ENCODE data around the gene RFLNA. TPM values are rescaled to one million over a fixed set of nuclear protein-coding genes. Genes with fewer than 3 reads are reported as not detected.
"Not testable (repeated sequence)": the region's sequence is repeated elsewhere in the genome, so short reads cannot be mapped to it uniquely, and the experiment has no call there.

RFLNA gene
- total RNA-seq, 3 donors from 2014 or later = not detected

DNA sequence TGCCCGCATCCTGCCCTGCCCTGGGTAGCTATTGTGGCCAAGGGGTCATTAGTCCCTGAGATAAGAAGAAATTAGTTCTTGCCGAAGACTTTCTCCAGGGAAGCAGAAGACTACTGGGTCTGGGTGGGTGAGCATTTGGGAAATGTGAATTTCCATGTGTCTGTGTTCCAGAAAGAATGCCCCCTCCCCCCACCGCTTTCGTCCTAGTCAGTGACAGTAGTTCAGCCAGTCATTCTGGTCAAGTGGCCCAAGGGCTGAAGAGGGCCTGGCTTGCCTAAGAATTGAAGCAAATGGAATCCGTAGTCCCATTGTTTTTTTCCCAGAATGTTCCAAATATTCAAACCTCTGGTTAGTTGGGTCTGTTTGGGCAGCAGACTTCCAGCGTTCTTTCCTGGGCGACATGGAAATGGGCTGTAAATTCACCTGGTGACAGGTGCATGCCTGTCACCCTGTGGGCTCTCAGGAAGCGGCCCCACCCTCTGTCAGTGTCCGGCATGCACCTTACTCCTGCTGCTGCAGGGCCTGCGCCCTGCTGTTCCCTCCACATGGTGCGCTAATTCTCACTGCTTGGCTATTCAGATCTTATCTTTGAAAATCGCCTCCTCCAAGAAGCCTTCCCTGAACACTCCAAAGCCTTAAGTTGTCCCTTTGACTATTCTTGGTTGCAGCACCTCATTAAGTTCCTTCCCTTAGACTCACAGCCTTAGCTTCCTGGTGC is 1.4 kb upstream of the RFLNA start:
- peaks cover 40% of the 10 kb centered on the region for H3K27me3 Mint-ChIP-seq (ENCODE audit: low read depth)
- DNase-seq = no peak
- no peak overlapping the region for H3K4me3 Mint-ChIP-seq
- no peak for ATAC-seq
- no peaks in the 10 kb centered on the region for H3K36me3 Mint-ChIP-seq (ENCODE audit: insufficient read depth)
- H3K4me1 Mint-ChIP-seq (ENCODE audit: low read depth) = peaks cover 2% of the 10 kb centered on the region
- H3K9me3 Mint-ChIP-seq = no peaks in the 10 kb centered on the region

DNA sequence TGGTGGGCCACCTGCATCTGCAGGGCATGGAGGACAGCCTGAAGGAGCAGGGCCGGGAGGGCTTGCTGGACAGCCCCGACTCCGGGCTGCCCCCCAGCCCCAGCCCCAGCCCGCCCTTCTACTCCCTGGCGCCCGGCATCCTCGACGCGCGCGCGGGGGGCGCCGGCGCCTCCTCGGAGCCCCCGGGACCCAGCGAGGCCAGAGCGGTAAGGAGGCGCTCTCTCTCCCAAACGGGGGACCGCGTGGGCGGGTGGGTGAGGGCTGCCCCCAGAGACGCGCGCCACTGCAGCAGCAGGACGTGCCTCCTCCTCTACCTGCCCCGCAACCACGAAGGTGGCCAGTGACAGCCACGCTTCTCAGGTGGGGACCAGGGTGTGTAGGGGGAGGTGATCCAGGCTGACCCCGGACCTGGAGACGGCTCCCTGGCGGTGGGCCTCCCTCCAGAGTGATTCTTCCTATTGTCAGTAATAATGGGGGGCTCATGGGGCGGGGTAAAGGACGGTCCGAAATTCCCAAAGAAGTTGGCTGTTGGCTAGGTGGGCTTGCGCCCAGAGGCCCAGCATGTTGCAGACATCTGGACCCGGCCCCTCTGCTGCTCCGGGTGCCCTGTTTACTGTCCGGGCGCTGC is 652 bp downstream of the RFLNA start:
- H3K9me3 Mint-ChIP-seq = no peaks in the 10 kb centered on the region
- DNase-seq = no peak
- peaks cover 39% of the 10 kb centered on the region for H3K27me3 Mint-ChIP-seq (ENCODE audit: low read depth)
- no peak overlapping the region for H3K4me3 Mint-ChIP-seq
- ATAC-seq = no peak
- H3K4me1 Mint-ChIP-seq (ENCODE audit: low read depth) = peaks cover 2% of the 10 kb centered on the region
- no peaks in the 10 kb centered on the region for H3K36me3 Mint-ChIP-seq (ENCODE audit: insufficient read depth)

DNA sequence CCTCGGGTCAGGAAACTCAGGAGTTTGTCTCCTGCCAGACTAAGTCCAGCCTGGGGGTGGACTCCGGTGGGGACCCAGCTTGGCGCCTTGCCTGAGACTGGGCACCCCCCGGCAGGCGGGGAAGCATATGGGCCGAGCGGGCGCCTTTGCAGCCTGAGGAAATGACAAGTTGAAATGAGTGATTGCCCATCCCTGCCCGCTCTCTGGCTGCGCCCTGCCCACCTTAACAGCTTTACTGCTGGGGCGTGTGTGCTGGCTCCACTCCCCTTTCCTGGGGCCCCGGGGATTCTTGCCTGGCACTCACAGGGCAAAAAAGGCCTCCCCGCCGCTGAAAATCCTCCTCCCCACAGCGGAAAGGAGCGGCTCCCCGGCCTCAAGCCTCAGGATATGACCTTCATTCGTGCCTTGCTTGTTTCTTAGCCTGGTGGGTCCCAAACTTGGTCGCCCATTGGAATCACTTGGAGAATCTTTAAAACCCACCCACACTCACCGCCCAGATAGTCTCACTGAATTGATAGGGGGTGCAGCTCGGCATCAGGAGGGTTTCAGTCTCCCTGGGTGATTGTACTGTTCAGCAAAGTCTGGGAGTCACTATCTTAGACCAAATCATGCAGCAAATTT is 1.5 kb downstream of the RFLNA start:
- H3K27me3 Mint-ChIP-seq (ENCODE audit: low read depth) = peaks cover 39% of the 10 kb centered on the region
- no peak for DNase-seq
- no peaks in the 10 kb centered on the region for H3K36me3 Mint-ChIP-seq (ENCODE audit: insufficient read depth)
- H3K9me3 Mint-ChIP-seq = no peaks in the 10 kb centered on the region
- no peak overlapping the region for H3K4me3 Mint-ChIP-seq
- ATAC-seq = no peak
- peaks cover 2% of the 10 kb centered on the region for H3K4me1 Mint-ChIP-seq (ENCODE audit: low read depth)

DNA sequence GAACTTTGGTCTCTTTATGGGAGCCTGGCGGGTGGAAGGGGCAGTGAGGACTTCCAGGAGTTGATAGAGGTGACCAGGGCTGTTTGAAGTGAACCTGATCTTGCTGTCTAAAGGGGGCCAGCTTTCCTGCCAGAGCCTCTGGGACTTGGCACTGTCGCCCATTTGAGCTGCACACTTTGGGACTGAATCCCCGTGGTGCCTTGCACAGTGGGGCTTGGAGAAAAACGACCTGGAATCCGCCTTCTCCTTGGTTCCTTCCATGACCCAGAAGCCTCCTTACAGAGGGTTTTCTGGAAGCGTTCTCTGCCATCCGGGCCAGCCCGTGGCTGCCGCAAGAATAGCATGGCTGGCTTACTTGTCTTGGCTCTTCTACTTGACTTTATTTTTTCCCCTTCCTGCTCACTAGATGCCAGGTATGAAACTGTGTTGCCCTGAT is 2.0 kb downstream of the RFLNA start:
- ATAC-seq = no peak
- peaks cover 39% of the 10 kb centered on the region for H3K27me3 Mint-ChIP-seq (ENCODE audit: low read depth)
- H3K4me1 Mint-ChIP-seq (ENCODE audit: low read depth) = peaks cover 2% of the 10 kb centered on the region

DNA sequence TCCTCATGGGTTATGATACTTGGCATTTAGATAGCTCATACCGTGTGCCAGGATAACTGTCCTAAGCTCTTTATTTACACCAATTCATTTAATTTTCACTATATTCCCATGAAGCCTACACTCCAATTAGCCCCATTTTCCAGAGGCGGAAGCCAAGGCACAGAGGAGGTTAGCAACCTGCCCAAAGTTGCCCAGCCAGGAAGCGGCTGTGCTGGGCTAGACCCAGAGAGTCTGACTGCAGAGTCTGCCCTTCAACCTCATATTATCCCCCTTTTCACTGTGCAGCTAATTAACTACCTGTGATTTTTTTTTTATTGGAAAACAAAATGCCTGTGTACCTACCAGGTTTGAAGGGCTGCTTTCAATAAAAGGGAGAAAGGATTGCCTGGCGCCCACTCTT is 2.5 kb downstream of the RFLNA start:
- ATAC-seq (no peak), DNase-seq (no peak)
- peaks cover 40% of the 10 kb centered on the region for H3K27me3 Mint-ChIP-seq (ENCODE audit: low read depth)
- no peak overlapping the region for H3K4me3 Mint-ChIP-seq
- no peaks in the 10 kb centered on the region for H3K9me3 Mint-ChIP-seq
- peaks cover 2% of the 10 kb centered on the region for H3K4me1 Mint-ChIP-seq (ENCODE audit: low read depth)
- H3K36me3 Mint-ChIP-seq (ENCODE audit: insufficient read depth) = no peaks in the 10 kb centered on the region

More for the DNA sequence above, 2.0 kb downstream of the RFLNA start:
- Mint-ChIP-seq H3K9me3 (no peaks in the 10 kb centered on the region), H3K36me3 (ENCODE audit: insufficient read depth) (no peaks in the 10 kb centered on the region), H3K4me3 (no peak overlapping the region)
- DNase-seq = no peak

DNA sequence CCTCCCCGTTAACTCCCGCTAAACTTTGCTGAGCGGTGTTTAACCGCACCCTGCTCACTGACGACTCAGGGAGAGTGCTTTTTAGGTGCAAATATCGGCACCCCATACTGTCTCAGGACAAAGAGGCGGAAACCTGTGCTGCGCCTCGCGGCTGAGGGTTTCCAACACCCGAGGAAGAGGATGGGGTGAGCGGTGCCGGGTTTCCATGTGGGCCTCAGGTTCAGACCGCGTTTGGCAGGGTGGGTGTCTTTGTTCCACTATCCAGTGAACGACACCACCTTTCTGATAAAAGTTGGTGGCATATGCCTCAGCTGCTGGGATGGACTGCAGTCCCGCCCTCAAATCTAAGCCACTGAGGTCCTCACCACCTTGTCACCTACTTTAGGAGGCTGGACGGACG is 3.0 kb downstream of the RFLNA start:
- H3K9me3 Mint-ChIP-seq = no peaks in the 10 kb centered on the region
- peaks cover 40% of the 10 kb centered on the region for H3K27me3 Mint-ChIP-seq (ENCODE audit: low read depth)
- no peaks in the 10 kb centered on the region for H3K36me3 Mint-ChIP-seq (ENCODE audit: insufficient read depth)
- ATAC-seq (no peak), DNase-seq (no peak)
- H3K4me1 Mint-ChIP-seq (ENCODE audit: low read depth) = peaks cover 2% of the 10 kb centered on the region
- no peak overlapping the region for H3K4me3 Mint-ChIP-seq

DNA sequence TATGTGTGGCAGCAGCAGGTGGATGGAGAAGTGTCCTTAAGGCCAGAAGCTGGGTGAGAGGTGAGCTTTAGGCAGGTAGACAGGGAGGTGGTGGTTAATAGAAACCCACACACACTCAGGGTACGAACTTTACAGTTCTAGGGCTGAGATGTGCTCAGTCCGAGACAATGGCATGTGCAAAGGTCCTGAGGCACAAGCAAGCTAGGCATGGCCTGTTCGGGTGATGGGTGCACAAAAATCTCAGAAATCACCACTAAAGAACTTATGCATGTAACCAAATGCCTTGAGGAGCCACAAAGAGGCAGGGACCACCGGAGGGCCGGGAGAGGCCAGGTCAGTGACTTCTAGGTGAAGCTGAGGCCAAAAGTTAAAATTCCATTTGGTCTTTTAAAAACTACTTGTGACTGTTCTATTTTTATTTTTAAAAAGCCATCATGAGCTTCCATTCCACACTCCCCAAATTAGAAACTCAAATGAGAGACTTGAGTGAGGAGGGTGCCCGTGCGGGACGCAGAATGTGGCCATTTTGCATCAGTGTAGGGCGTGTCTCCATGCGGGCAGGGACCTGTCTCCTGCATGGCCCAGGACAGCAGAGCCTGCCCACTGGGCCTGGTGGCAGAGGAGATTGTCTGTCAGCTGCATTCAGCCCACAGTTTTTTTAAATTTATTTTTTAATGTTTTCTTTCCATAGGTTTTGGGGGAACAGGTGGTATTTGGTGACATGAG is 4.0 kb downstream of the RFLNA start:
- Mint-ChIP-seq H3K4me3 (no peak overlapping the region), H3K9me3 (no peaks in the 10 kb centered on the region), H3K4me1 (ENCODE audit: low read depth) (peaks cover 2% of the 10 kb centered on the region), H3K36me3 (ENCODE audit: insufficient read depth) (no peaks in the 10 kb centered on the region), H3K27me3 (ENCODE audit: low read depth) (peaks cover 38% of the 10 kb centered on the region)
- ATAC-seq (no peak), DNase-seq (no peak)

DNA sequence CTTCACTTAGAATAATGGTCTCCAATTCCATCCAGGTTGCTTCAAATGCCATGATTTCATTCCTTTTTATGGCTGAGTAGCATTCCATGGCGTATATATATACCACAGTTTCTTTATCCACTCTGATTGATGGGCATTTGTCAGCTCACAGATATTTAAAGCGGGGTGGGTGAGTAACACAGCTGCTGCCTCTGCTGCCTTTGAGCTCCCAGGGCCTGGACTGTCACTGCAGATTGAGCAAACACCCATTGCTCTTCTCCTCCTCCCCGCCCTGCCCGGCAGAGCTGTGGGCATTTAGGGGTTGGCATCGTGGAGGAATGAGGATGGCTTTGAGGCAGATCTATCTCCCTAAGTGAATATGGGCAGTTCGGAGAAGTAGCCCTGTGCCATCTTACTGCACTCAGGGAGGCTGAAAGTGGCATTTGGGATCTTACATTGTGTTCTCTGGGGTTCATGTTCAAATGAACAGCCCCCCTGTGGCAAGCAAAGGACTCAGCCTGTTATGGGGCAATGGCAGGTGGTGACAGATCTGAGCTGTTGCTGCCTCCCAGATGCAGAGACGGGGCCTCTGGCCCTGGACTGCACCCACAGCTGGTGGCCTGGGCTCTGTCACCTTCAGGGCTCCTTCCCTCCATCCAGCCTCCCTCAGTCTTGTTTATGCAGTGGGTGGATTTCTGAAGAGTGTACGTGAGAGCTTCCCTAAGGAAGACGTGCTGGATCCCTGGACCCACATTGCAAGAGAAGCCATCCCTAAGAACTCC is 4.9 kb downstream of the RFLNA start:
- Mint-ChIP-seq H3K4me3 (no peak overlapping the region), H3K36me3 (ENCODE audit: insufficient read depth) (no peaks in the 10 kb centered on the region), H3K4me1 (ENCODE audit: low read depth) (no peaks in the 10 kb centered on the region), H3K27me3 (ENCODE audit: low read depth) (peaks cover 28% of the 10 kb centered on the region), H3K9me3 (no peaks in the 10 kb centered on the region)
- no peak for ATAC-seq
- no peak for DNase-seq

DNA sequence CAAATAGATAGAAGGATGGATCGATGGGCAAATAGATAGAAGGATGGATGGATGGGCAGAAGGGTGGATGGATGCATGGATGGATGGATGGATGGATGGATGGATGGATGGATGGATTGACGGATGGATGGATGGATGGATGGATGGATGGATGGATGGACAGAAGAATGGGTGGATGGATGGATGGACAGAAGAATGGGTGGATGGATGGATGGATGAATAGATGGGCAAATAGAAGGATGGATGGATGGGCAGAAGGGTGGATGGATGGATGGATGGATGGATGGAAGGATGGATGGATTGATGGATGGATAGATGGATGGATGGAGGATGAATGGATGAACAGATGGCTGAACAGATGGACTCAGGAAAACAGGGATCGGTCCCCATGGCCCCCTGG is 5.8 kb downstream of the RFLNA start:
- H3K4me3 Mint-ChIP-seq; ATAC-seq; H3K4me1 Mint-ChIP-seq (ENCODE audit: low read depth); H3K36me3 Mint-ChIP-seq (ENCODE audit: insufficient read depth); DNase-seq; H3K9me3 Mint-ChIP-seq: not testable (repeated sequence)
- peaks cover 30% of the 10 kb centered on the region for H3K27me3 Mint-ChIP-seq (ENCODE audit: low read depth)

DNA sequence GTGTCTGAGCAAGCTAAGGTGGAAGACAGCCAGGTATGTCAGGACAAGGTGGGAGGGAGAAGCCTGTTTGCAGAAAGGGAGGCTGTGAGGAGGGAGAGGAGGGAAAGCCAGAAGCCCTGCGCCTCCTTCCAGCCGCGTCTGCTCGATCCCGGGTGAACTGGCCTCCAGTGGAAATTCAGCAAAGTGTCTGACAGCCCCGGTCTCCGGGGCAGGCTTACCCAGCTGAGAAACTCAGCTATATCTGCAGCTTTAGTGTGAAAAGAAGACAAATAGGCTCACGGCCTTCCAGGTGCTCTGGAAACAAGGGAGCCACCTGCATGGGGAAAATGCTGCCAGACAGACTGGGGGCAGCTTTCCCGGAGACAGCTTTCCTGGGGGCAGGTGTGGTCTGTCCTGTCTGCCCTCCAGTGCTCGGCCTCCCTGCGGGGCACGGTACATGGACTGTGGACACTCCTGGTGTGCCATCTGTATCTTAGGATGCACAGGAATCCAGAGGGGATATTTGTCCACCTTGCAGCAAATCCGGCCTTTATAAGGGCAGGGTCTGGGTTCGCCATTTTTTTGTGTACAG is 6.3 kb downstream of the RFLNA start:
- Mint-ChIP-seq H3K27me3 (ENCODE audit: low read depth) (peaks cover 25% of the 10 kb centered on the region), H3K4me1 (ENCODE audit: low read depth) (no peaks in the 10 kb centered on the region), H3K36me3 (ENCODE audit: insufficient read depth) (no peaks in the 10 kb centered on the region), H3K9me3 (no peaks in the 10 kb centered on the region), H3K4me3 (no peak overlapping the region)
- DNase-seq (no peak), ATAC-seq (no peak)

DNA sequence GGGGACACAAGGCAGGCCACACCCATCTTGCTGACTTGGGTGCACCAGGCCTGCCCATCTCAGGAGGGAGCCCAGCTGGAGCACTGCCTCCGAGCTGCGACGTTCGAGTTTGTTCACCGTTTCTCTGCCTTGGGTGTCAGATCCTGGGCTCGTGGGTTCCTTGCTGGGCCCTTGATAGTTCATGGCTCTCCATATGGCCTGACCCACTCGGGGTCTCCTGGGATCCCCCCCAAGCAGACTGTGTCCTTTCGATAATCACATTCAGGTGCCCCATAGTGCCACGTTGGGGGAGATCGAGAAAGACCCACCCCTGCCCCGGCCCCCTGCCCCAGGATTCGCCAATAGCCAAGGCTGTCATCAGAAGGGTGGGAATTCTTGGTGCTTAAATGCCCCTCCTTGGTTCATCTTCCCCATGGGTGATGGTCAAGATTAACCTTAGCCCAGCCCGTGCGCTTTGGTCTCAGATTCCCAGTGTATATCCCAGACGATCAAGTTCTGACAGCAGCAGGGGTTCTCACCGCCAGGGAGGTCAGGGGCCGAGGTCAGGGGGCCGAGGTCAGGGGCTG is 7.4 kb downstream of the RFLNA start:
- DNase-seq (no peak), ATAC-seq (no peak)
- H3K36me3 Mint-ChIP-seq (ENCODE audit: insufficient read depth) = no peaks in the 10 kb centered on the region
- no peaks in the 10 kb centered on the region for H3K4me1 Mint-ChIP-seq (ENCODE audit: low read depth)
- peaks cover 16% of the 10 kb centered on the region for H3K27me3 Mint-ChIP-seq (ENCODE audit: low read depth)
- H3K4me3 Mint-ChIP-seq = no peak overlapping the region
- H3K9me3 Mint-ChIP-seq = no peaks in the 10 kb centered on the region

DNA sequence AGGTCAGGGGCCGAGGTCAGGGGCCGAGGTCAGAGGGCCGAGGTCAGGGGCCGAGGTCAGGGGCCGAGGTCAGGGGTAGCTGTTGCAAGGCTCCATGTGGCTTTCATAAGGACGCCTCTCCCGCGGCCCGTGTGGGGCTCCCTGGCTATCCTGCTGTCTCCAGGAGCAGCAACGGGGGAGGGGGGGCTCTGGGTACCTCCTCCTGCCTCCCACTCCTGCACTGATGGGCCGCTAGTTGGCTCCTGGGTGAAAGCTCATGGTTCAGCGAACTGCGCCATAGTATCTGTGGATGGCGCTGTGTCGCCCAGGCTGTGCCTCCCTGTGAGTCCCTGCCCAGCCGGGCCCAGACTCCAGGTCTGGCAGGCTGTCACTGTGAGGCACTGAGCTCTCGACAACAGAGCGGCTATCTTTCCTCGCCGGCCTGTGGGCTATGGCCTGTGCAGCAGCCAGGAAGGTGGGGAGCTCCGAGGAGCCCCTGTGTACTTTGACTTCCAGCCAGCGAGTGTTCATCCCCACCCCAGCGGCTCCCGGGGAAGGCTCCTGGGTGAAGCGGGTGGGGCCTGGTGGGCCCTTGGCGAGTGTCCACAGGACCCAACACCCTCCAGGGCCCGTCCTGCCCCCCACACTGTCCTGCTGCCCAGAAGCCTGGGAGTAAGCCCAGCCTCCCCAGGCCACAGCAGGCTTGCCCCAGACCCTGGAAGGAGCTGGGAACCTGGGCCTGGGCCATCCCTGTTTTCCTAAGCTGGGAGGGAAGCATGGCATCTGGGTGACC is 8.1 kb downstream of the RFLNA start:
- ATAC-seq = no peak
- H3K27me3 Mint-ChIP-seq (ENCODE audit: low read depth) = peaks cover 10% of the 10 kb centered on the region
- no peaks in the 10 kb centered on the region for H3K9me3 Mint-ChIP-seq
- H3K36me3 Mint-ChIP-seq (ENCODE audit: insufficient read depth) = no peaks in the 10 kb centered on the region
- H3K4me3 Mint-ChIP-seq = no peak overlapping the region
- no peaks in the 10 kb centered on the region for H3K4me1 Mint-ChIP-seq (ENCODE audit: low read depth)
- DNase-seq = no peak

Measured in activated T-cell treated with anti-CD3 and anti-CD28 coated beads, Interleukin-2, amount 50 U/mL, for 4 hours (primary cell).